HCT116 (cell line): ENCODE measurements around the gene ATP4A. TPM values are rescaled to one million over a fixed set of nuclear protein-coding genes. Genes with fewer than 3 reads are reported as not detected.

ENCODE experiments used
- ATAC-seq: fragments of 200-7000 bp; cut with Tn5 transposase; 2 replicates; pipeline ENCODE4 v1.9.1; 2020; ENCODE audit warnings: mild to moderate bottlenecking, moderate library complexity
- BruUV-seq: library from RNA; stranded (reverse); fragments of 400-500 nt; replicated peaks from 2 replicates; lab custom pipeline; 2021; lab: Mats Ljungman, UMichigan
- CTCF ChIA-PET: fragments of 300-600 bp; sonication (Branson Sonifier 250); formaldehyde crosslinking; loops from one replicate; lab custom pipeline; 2021; ENCODE audit warnings: antibody characterized with exemption; lab: Charles Lee
- POLR2A ChIA-PET: fragments of 300-600, 350-600 bp; sonication (Branson Sonifier 250); formaldehyde crosslinking; loops from one replicate; lab custom pipeline; 2021; ENCODE audit warnings: antibody characterized with exemption; lab: Charles Lee
- RAD21 ChIA-PET, 2 experiments: fragments of 300-600 bp; sonication (Branson Sonifier 250); formaldehyde crosslinking; loops; one replicate each; lab custom pipeline; 2023; ENCODE audit warnings: low total read pairs in 2 of 2; ENCODE audit not compliant: uncharacterized antibody in 2 of 2, unreplicated experiment in 2 of 2, low non-redundant PET in 1 of 2; lab: Charles Lee
- DNase-seq: peaks from one replicate; pipeline ENCODE4 v3.0.0-alpha.2; 2010; ENCODE audit warnings: low read depth, low spot score
- H2AFZ ChIP-seq: fragments of 200-600 bp; shearing (Covaris generic), sonication (generic); 2 replicates; pipeline ENCODE4 v1.6.1; 2017; ENCODE audit warnings: low read depth, mixed run types, mixed read lengths, antibody characterized with exemption, low read length; ENCODE audit not compliant: poor library complexity, severe bottlenecking
- H3K27ac ChIP-seq: 2 replicates; pipeline ENCODE4 v1.5.1; 2012; ENCODE audit warnings: low read depth, low read length
- H3K27me3 ChIP-seq: fragments of 200-600 bp; sonication (generic); 2 replicates; pipeline ENCODE4 v1.6.1; 2016; ENCODE audit warnings: mixed run types, low read length, mixed read lengths; ENCODE audit not compliant: insufficient read depth
- H3K36me3 ChIP-seq, 2 experiments: fragments of 200-500 bp in 1 of 2; fragments of 200-600 bp in 1 of 2; sonication (Bioruptor generic) in 1 of 2; sonication (generic) in 1 of 2; 2 replicates each; pipeline versions ENCODE4 v1.5.1 to v1.6.1; 2014 to 2016; ENCODE audit warnings: low read length in 2 of 2, inconsistent platforms in 1 of 2, mixed read lengths in 1 of 2, mixed run types in 1 of 2; ENCODE audit not compliant: insufficient read depth in 2 of 2, control insufficient read depth in 1 of 2
- H3K4me1 ChIP-seq, 2 experiments: fragments of 200-600 bp in 1 of 2; sonication (generic) in 1 of 2; 2 replicates each; pipeline versions ENCODE4 v1.5.1 to v1.6.1; 2012 to 2017; ENCODE audit warnings: low read length in 2 of 2, inconsistent platforms in 1 of 2, mild to moderate bottlenecking in 1 of 2, mixed read lengths in 1 of 2, mixed run types in 1 of 2, moderate library complexity in 1 of 2; ENCODE audit not compliant: insufficient read depth in 2 of 2, control insufficient read depth in 1 of 2
- H3K4me2 ChIP-seq: fragments of 200-600 bp; sonication (generic); 2 replicates; pipeline ENCODE4 v1.6.1; 2017; ENCODE audit warnings: mixed run types, low read length, mixed read lengths
- H3K4me3 ChIP-seq, 2 experiments: fragments of 200-600 bp in 1 of 2; sonication (generic) in 1 of 2; replicated peaks in 1 of 2; 2 replicates each; pipeline ENCODE4 v1.5.1; 2011 to 2016; ENCODE audit warnings: low read length in 2 of 2, control low read depth in 1 of 2, low read depth in 1 of 2, mild to moderate bottlenecking in 1 of 2, mixed read lengths in 1 of 2, mixed run types in 1 of 2
- H3K79me2 ChIP-seq: fragments of 200-600 bp; sonication (generic); 2 replicates; pipeline ENCODE4 v1.6.1; 2017; ENCODE audit warnings: mild to moderate bottlenecking, mixed run types, low read length, moderate library complexity, mixed read lengths; ENCODE audit not compliant: insufficient read depth
- H3K9ac ChIP-seq: fragments of 200-600 bp; sonication (generic); 2 replicates; pipeline ENCODE4 v1.6.1; 2016; ENCODE audit warnings: low read length, mixed read lengths
- H3K9me2 ChIP-seq: fragments of 200-600 bp; sonication (generic), shearing (Covaris generic); 2 replicates; pipeline ENCODE4 v1.6.1; 2017; ENCODE audit warnings: mixed run types, mild to moderate bottlenecking, moderate library complexity; ENCODE audit not compliant: insufficient read depth
- H3K9me3 ChIP-seq, 2 experiments: fragments of 200-500 bp in 1 of 2; fragments of 200-600 bp in 1 of 2; sonication (Bioruptor generic) in 1 of 2; sonication (generic) in 1 of 2; 2 replicates each; pipeline ENCODE4 v1.6.1; 2014 to 2017; ENCODE audit warnings: low read length in 2 of 2, mixed read lengths in 2 of 2, inconsistent platforms in 1 of 2, low read depth in 1 of 2, mild to moderate bottlenecking in 1 of 2, mixed run types in 1 of 2, moderate library complexity in 1 of 2; ENCODE audit not compliant: control insufficient read depth in 1 of 2, insufficient read depth in 1 of 2
- H4K20me1 ChIP-seq: fragments of 200-600 bp; sonication (generic), shearing (Covaris generic); 2 replicates; pipeline ENCODE4 v1.6.1; 2017; ENCODE audit warnings: mixed run types, mild to moderate bottlenecking, moderate library complexity; ENCODE audit not compliant: insufficient read depth
- CBX3 ChIP-seq: IDR thresholded peaks from 2 replicates; pipeline ENCODE4 v1.6.1; 2012; ENCODE audit warnings: low read depth
- EGR1 ChIP-seq: IDR thresholded peaks from 2 replicates; pipeline ENCODE4 v1.6.1; 2012; ENCODE audit warnings: low read depth
- EZH2 ChIP-seq: fragments of 200-600 bp; sonication (generic); IDR thresholded peaks from 2 replicates; pipeline ENCODE4 v1.6.1; 2017; ENCODE audit warnings: antibody characterized with exemption, mixed run types
- EZH2phosphoT487 ChIP-seq: fragments of 200-600 bp; IDR thresholded peaks from 2 replicates; pipeline ENCODE4 v1.6.1; 2018; ENCODE audit warnings: antibody characterized with exemption, borderline replicate concordance
- JUND ChIP-seq: IDR thresholded peaks from 2 replicates; pipeline ENCODE4 v1.6.1; 2012
- SP1 ChIP-seq: IDR thresholded peaks from 2 replicates; pipeline ENCODE4 v1.6.1; 2012; ENCODE audit warnings: low read depth
- ZBTB33 ChIP-seq: IDR thresholded peaks from 2 replicates; pipeline ENCODE4 v1.6.1; 2011; ENCODE audit warnings: mild to moderate bottlenecking, low read length, moderate library complexity; ENCODE audit not compliant: insufficient replicate concordance; ENCODE audit errors: extremely low read depth
- ZNF274 ChIP-seq: fragments of 200-500 bp; sonication (Bioruptor generic); IDR thresholded peaks from 2 replicates; pipeline ENCODE4 v1.6.1; 2014; ENCODE audit warnings: mild to moderate bottlenecking, low read depth, low read length, inconsistent platforms
- intact Hi-C: fragments of 100-400 bp; cut with micrococcal nuclease; formaldehyde crosslinking; loops from 2 replicates; pipeline ENCODE4 v1.10.0; 2022
- total RNA-seq: library from RNA; stranded (reverse); gene quantifications from one replicate; pipeline ENCODE4 v1.2.1, GENCODE V29; 2021; ENCODE audit not compliant: unreplicated experiment
- TF ChIP-seq, protein P1 (sequence below), 3 experiments: fragments of 200-600 bp in 1 of 3; sonication (generic) in 1 of 3; IDR thresholded peaks in 2 of 3; conservative IDR thresholded peaks in 1 of 3; 2 replicates each; pipeline ENCODE4 v1.5.1; 2012 to 2017; ENCODE audit warnings: low read depth in 2 of 3, low read length in 2 of 3, antibody characterized with exemption in 1 of 3, borderline replicate concordance in 1 of 3, control low read depth in 1 of 3, mild to moderate bottlenecking in 1 of 3, mixed read lengths in 1 of 3, mixed run types in 1 of 3, moderate library complexity in 1 of 3; ENCODE audit not compliant: insufficient read depth in 1 of 3

Gene ATP4A
- total RNA-seq, 1 experiment from 2014 or later: 0.27 TPM

DNA sequence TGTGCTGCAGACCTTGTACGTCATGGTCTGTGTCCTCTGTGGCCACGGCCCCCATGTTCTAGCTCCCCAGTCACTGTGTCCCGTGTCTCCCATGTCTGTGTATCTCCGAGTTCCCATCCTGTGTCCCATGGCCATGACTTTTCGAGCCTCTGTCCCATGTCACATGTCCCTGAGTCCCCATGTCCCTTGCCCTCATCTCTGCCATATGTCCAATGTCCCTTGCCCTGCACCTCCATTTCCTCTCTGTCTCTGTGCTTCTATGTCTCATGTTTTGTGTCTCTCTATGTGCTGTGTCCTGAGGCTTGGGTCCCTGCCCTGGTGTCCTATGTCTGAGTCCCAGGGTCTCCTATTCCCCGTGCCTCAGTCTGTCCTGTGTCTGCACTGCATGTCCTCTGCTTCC is 2.0 kb downstream of the ATP4A start:
- CTCF ChIA-PET: no interaction called here
- H3K79me2 ChIP-seq: no peaks in the 10 kb centered on the region

GRCh38 chr19:35560677-35561076 is 2.8 kb downstream of the ATP4A start:
- Histone ChIP-seq H3K36me3 (no peaks in the 10 kb centered on the region), H3K9ac (no peak overlapping the region), H3K9me2 (no peaks in the 10 kb centered on the region), H3K4me2 (no peak overlapping the region), H3K27ac (no peak overlapping the region), H3K4me1 (peaks cover 0 to 12% of the 10 kb centered on the region in 2 experiments; a peak in 2 of 4 replicates), H3K4me3 (no peak overlapping the region), H3K27me3 (no peaks in the 10 kb centered on the region), H3K9me3 (no peaks in the 10 kb centered on the region), H2AFZ (no peak overlapping the region), H4K20me1 (no peaks in the 10 kb centered on the region), H3K79me2 (no peaks in the 10 kb centered on the region)
- intact Hi-C loops: no loop called here
- no peak for TF ChIP-seq EZH2
- no peak for TF ChIP-seq ZNF274
- TF ChIP-seq, protein P1, sequence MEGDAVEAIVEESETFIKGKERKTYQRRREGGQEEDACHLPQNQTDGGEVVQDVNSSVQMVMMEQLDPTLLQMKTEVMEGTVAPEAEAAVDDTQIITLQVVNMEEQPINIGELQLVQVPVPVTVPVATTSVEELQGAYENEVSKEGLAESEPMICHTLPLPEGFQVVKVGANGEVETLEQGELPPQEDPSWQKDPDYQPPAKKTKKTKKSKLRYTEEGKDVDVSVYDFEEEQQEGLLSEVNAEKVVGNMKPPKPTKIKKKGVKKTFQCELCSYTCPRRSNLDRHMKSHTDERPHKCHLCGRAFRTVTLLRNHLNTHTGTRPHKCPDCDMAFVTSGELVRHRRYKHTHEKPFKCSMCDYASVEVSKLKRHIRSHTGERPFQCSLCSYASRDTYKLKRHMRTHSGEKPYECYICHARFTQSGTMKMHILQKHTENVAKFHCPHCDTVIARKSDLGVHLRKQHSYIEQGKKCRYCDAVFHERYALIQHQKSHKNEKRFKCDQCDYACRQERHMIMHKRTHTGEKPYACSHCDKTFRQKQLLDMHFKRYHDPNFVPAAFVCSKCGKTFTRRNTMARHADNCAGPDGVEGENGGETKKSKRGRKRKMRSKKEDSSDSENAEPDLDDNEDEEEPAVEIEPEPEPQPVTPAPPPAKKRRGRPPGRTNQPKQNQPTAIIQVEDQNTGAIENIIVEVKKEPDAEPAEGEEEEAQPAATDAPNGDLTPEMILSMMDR (IDR thresholded peaks at IDR 0.05 in 2 of 3, conservative IDR thresholded peaks at IDR 0.05 in 1 of 3; ENCODE audit: borderline replicate concordance in 1 of 3, insufficient read depth in 1 of 3, low read depth in 2 of 3, low read length in 2 of 3): no peak
- TF ChIP-seq EZH2phosphoT487: no peak
- CTCF ChIA-PET: no interaction called here
- DNase-seq (no peak), ATAC-seq (no peak)
- BruUV-seq: no TSS peak
- POLR2A ChIA-PET: interaction anchor here (0.6 kb wide), 1 partner anchor 303 kb away, joined by 3 read pairs; no protein-coding TSS in a partner anchor
- RAD21 ChIA-PET: no interaction called here

More for the DNA sequence above, 2.0 kb downstream of the ATP4A start:
- Histone ChIP-seq H4K20me1 (no peaks in the 10 kb centered on the region), H3K9me2 (no peaks in the 10 kb centered on the region), H3K27me3 (no peaks in the 10 kb centered on the region), H3K9ac (no peak overlapping the region), H3K36me3 (no peaks in the 10 kb centered on the region)
- POLR2A ChIA-PET: interaction anchor here (0.6 kb wide), 1 partner anchor 304 kb away, joined by 3 read pairs; no protein-coding TSS in a partner anchor
- RAD21 ChIA-PET: no interaction called here
- DNase-seq: no peak
- TF ChIP-seq ZBTB33: no peak
- TF ChIP-seq EGR1: no peak
- TF ChIP-seq CBX3: no peak
- TF ChIP-seq JUND: no peak
- TF ChIP-seq SP1: no peak
- no peak for TF ChIP-seq EZH2phosphoT487
- TF ChIP-seq, all 23 proteins: peak for 0
- H2AFZ ChIP-seq: no peak overlapping the region
- H3K27ac ChIP-seq: no peak overlapping the region
- H3K4me2 ChIP-seq: no peak overlapping the region
- H3K4me3 ChIP-seq: no peak overlapping the region
- H3K4me1 ChIP-seq: peaks cover 0 to 12% of the 10 kb centered on the region in 2 experiments; a peak in 1 of 4 replicates
- no peak for ATAC-seq
- intact Hi-C loops: no loop called here
- H3K9me3 ChIP-seq: no peaks in the 10 kb centered on the region
- no TSS peak for BruUV-seq
